GM21447 (cell line): ENCODE measurements around the gene TGM2.

Experiments
- ATAC-seq: cut with Tn5 transposase; IDR thresholded peaks from one replicate; pipeline ENCODE4 v1.9.1; 2021; ENCODE audit not compliant: unreplicated experiment

The TGM2 gene

DNA sequence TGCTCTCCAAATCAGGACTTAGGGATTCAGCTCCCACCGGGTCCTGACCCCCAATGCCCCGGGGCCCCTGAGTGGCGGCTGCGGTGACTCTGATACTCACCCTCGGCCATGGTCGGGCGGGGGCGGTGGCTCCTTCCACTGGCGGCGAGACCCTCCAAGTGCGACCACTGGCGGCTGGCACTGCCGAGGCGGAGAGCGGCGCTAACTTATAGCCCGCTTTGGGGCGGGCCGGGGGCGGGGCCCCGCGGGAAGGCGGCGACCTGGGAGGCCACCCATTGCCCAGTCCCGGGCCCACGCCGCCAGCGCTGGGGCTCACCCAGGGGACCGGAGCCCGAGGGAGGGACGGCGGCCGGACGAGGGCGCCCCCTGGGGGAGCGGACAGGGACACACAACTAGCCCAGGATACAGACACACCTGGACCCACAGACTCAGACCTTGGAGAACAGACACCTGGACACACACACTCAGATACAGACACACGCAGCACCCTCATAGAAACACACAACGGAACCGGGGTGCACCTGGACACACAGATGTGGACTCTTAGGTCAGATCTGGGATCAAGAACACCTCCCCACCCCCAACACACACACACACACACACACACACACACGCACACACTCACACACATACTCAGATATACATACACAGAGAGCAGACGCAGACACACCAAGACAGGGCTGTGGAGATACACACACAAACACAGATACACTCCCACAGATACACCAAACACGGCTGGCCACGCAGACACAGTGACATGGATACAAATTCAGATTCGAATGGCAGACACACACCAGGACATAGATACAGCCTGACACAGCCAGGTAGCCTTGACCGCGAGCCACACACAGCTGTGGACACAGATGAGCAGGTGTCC, at the start of gene TGM2:
Gene TGM2, minus strand, starts transcription at position 182 of the 877 bp plus-strand sequence. Its CDS starts 72 bp downstream, at position 110.
- peak; percentile 73 for ATAC-seq

- ATAC-seq, result no peak
Measured at GRCh38 chr20:38214256-38215193, 49.5 kb upstream of the TGM2 start.

- no peak for ATAC-seq
Measured at GRCh38 chr20:38213607-38213940, 48.5 kb upstream of the TGM2 start.

DNA sequence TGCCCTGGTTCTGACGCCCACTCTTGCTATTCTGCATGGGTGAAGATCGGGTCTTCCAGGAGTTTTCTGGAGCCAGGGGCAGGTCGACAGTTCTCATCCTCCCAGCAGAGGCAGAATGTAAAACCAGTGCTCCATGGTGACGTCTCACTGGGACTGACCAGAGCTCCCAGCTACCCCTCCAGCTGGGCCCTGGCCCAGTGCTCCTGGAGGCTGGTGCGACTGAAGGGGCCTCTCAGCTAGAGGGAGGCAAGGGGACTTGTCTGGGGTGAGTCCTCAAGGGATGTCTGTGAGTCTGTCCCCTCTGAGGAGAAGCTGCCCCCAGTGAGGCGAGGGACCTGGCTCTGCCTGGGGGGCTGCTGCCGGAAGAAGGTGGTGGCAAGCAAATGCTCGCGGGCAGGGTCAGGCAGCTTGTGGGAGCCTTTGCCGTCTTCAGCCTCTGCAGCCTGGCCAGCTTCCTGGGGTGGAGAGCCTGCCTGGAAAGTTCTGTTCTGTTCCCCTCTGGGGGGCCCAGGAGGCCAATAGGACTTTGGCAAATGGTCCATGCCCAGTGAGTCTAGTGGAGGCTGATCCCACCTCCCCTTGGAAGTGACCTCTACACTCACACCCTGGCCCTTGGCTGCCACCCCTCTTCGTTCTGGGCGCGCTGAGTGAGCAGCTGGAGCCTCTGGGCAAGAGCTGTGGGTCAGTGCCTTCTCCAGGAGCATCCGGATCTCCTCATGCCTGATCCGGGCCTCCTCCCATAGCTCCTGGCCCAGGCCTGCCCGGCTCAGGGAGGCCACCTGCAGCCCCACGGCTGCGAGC, 47.9 kb upstream of the TGM2 start:
- ATAC-seq, result no peak

- ATAC-seq, result no peak
Measured at GRCh38 chr20:38211200-38212097, 46.4 kb upstream of the TGM2 start.

- no peak for ATAC-seq
Measured at GRCh38 chr20:38210741-38211140, 45.7 kb upstream of the TGM2 start.

DNA sequence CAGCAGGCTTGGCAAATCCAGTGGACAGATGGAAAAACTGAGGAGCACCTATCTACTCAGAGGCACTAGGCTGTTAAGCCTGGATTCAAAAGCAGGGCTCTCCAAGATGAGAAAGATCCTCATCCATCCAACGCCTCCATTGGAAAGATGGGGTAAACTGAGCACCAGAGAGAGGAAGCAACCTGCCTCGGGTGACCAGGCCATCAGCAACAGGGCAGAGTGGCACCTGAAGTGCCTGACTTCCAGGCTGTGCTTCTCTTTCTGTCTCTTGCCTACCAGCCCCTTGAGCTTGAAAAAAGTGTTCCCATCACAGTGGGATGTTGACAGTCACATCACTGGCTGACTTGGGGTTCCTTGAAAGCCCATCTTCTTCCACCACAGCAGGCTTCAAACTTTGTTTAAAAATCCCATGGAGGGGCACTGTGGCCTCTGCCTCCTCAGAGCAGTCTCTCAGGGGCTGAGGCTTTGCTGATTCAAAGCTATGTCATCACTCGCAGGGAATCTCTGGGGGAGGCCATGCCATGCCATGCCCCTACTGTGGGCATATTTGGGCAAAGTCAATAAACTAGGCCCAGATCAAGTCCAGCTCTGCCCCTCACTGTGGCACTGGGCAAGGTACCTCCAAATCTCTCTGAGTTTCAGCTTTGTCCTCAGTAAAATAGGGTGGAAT, 44.8 kb upstream of the TGM2 start:
- ATAC-seq, result no peak

GRCh38 chr20:38209054-38209675, 44.1 kb upstream of the TGM2 start:
- ATAC-seq, result no peak

- no peak for ATAC-seq
Measured at GRCh38 chr20:38208523-38208922, 43.5 kb upstream of the TGM2 start.

- ATAC-seq, result no peak
Measured at GRCh38 chr20:38208088-38208487, 43.0 kb upstream of the TGM2 start.

- ATAC-seq, result no peak
Measured at GRCh38 chr20:38207621-38208020, 42.6 kb upstream of the TGM2 start.

- ATAC-seq, result no peak
Measured at GRCh38 chr20:38205001-38205400, 39.9 kb upstream of the TGM2 start.

DNA sequence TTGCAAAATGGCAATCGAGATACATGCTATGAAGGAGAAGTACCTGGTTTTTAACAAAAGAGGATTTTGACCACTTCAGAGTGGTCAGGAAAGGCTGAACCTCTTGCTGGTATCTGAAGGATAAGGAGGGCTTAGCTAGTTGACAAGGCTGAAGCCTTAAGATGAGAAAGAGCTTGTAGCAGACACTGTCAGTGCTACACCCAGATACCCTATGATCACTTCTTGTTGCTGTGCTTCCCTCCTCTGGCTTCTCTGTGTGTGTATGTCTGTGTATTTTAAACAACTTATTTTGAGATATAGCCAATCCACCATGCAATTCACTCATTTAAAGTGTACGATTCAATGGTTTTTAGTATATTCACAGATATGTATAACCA, 38.9 kb upstream of the TGM2 start:
- no peak for ATAC-seq

DNA sequence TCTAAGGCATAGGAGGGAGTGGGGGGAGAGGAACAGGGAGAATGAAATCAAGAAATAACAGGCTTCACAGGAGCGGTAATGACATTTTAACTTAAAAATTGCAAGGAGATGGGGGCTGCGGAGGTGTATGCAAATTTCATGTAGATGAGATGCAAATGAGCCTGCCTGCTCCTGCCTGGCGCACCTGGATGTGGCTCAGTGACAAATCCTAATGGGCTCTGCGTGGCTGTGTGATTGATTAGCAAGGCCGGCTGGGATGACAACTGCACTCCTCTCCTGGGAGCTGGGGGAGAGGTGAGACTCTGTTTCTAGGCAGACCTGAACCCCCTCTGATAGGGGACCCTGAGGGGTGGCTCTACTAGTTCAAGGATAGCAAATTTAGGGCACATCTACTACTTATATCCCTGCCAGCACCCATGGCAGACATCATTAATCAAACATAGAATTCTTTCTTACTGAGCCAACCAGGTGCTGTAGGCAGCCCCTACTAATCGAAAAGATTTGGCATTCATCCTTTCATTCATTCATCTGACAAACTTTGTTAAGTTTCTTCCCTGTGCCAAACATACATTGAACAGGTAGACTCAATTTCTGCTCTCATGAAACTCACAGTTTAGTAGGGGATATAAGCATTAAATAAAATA, 38.4 kb upstream of the TGM2 start:
- no peak for ATAC-seq

- ATAC-seq, result no peak
Measured at GRCh38 chr20:38202982-38203293, 37.9 kb upstream of the TGM2 start.

DNA sequence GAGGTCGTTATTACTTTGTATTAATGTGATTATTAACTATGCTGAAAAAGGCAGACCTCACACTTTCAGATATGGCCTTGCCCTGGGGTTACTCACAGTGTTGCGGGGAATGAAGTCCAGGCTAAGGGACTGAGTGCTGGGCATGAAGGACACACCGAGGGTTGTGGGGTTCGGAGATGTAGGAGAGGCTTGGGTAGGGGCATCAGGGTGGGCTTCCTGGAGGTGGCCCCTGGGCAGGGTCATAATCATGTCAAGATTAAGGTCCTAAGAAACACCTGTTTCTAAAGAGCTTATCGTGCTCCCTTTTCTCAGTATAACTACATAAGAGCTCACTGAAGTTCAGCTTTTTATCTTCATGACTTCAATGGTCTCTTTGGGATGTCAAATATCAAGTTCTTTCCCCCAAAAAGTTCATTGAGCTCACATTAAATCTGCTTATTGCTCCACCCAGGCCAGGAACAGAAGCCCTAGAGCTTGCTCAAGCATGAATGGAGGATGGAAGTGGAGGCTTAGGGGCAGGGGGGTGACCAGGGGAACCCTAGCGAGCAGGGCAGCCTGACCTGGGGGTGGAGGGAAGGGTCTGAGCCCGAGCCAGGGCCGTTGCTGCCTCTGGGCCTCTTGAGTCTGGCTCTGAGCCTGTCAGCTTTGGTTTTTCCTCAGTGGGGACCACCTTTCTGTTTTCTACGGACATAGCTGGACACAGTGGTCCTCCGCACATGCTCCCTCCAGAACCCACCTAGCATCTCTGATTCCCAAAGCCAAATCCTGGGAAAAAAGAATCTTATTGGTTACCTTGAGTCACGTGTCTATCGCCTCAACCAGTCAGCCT, 37.3 kb upstream of the TGM2 start:
- no peak for ATAC-seq

GRCh38 chr20:38201356-38201755, 36.3 kb upstream of the TGM2 start:
- no peak for ATAC-seq

DNA sequence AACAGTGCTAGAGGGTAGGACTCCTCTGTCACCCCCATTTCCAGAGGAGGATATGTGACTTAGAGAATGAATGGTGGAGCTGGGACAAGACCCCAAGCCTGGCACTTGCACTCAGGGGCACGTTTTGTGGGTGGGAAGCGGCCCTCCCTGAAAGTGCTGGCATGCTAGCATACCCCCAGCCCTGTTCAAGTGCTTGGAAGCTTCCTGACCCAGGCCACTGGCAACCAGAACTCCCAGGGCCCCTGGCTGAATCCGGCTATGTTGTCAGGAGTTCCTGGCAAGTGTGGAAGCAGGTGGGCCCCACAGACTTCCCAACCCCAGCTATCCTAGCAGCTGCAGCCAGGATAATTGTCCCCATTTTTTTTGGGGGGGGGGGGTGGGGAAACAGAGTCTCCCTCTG, 35.6 kb upstream of the TGM2 start:
- no peak for ATAC-seq
